Hematopoietic multipotent progenitor cell treated with erythropoietin and hydrocortisone succinate and interleukin-3 and kit ligand, for 4 days (in vitro differentiated cells): ENCODE data around the gene STK36.

Experiments
- DNase-seq: peaks from one replicate; pipeline ENCODE4 v3.0.0-alpha.2; 2015

STK36 gene, protein sequence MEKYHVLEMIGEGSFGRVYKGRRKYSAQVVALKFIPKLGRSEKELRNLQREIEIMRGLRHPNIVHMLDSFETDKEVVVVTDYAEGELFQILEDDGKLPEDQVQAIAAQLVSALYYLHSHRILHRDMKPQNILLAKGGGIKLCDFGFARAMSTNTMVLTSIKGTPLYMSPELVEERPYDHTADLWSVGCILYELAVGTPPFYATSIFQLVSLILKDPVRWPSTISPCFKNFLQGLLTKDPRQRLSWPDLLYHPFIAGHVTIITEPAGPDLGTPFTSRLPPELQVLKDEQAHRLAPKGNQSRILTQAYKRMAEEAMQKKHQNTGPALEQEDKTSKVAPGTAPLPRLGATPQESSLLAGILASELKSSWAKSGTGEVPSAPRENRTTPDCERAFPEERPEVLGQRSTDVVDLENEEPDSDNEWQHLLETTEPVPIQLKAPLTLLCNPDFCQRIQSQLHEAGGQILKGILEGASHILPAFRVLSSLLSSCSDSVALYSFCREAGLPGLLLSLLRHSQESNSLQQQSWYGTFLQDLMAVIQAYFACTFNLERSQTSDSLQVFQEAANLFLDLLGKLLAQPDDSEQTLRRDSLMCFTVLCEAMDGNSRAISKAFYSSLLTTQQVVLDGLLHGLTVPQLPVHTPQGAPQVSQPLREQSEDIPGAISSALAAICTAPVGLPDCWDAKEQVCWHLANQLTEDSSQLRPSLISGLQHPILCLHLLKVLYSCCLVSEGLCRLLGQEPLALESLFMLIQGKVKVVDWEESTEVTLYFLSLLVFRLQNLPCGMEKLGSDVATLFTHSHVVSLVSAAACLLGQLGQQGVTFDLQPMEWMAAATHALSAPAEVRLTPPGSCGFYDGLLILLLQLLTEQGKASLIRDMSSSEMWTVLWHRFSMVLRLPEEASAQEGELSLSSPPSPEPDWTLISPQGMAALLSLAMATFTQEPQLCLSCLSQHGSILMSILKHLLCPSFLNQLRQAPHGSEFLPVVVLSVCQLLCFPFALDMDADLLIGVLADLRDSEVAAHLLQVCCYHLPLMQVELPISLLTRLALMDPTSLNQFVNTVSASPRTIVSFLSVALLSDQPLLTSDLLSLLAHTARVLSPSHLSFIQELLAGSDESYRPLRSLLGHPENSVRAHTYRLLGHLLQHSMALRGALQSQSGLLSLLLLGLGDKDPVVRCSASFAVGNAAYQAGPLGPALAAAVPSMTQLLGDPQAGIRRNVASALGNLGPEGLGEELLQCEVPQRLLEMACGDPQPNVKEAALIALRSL (N-terminal part only)

DNA sequence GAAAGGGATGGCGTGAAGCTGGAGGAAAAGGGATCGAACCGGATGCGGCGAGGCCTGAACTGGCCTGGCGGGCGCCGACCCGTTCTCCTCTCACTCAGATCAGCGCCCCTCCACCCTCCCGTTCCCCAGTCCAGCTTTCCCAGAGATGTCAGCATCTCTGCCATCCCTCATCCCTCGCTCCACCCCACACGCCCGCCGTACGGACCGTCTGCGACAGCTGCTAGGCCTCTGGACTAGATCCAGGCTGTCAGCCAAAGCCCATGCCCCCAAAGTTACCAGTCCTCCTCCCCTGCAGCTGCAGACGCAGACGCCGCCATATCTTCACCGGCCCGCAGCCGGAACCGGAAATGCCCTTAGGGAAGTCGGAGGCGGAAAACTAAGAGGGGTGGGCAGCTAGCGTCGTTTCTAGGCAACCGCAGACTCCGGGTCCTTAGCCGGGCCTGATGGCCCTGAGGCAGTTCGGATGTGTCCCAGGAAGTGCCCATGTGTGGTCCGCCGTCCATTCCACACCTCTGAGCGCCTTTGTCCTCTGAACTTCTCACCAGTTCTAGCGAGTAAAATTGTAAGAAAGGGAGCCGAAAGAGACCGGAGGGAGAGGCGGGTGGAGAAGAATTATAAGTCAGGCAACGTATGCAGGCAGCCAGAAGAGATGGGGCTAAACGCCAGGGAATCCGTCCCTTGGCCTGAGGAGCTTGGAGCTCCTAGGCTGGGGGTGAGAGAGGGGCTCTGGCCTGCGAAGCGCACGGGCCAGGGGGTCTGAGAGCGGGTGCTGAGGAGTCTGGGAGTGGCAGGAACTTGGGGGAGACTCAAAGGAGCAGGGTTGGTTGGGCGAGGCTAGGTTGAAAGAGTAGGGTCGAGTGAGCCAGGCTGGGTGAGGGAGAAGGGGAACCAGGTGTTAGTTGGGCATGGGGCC, at the start of gene STK36, which contains the start of gene RNF25:
Gene STK36 (plus strand): TSS at position 433 of the 913 bp plus-strand sequence. CDS start 744 bp downstream, outside the sequence.
Gene RNF25 (minus strand): TSS at position 349 of the 913 bp plus-strand sequence. CDS start 32 bp downstream, at position 317.
- peak; percentile 96 for DNase-seq

DNA sequence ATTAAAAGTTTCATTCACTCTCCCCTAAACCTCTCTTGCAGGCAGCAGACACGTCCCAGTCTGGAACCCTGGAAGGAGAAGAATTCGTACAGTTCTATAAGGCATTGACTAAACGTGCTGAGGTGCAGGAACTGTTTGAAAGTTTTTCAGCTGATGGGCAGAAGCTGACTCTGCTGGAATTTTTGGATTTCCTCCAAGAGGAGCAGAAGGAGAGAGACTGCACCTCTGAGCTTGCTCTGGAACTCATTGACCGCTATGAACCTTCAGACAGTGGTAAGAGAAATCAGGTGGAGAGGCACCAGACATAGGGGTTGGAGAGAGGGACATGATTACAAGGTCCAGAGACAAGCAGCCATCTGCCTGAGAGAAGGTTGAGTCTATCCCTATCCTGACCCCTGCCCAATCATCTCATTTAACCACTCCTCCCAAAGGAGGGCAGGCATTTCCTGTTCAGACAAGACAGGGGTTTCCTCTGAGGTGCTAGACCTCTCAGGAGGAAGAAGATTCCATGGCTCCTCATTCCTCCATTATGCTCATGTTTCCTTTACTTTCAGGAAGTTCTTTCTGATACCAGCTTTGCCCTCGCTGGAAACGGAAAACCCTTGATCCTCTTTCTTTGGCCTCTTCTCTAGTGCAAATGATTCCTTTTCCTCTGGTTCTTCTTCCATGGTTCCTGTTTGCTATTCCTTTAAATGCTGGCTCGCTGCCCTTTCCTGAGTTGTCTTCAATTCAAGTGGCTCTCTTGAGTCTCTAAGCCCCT, 49.1 kb upstream of the STK36 start:
- no peak for DNase-seq

DNA sequence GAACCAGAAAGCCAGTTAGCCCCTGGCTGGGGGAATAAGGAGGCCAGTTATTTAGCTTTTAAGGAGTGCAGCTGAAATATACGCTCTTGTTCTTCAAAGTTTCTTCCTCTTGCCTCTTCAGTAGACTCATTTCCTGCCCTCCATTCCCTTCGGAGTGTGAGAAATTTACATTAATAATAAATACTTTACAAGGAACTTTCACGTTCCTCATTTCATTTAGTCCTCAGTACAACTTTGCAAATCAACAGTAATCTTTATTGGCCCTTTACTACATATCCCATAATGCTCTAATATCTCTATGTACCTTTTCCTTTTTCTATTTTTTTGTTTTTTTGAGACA, 48.5 kb upstream of the STK36 start:
- no peak for DNase-seq

GRCh38 chr2:218626369-218626768, 45.5 kb upstream of the STK36 start:
- DNase-seq: no peak

GRCh38 chr2:218627939-218628338, 43.9 kb upstream of the STK36 start:
- no peak for DNase-seq

DNA sequence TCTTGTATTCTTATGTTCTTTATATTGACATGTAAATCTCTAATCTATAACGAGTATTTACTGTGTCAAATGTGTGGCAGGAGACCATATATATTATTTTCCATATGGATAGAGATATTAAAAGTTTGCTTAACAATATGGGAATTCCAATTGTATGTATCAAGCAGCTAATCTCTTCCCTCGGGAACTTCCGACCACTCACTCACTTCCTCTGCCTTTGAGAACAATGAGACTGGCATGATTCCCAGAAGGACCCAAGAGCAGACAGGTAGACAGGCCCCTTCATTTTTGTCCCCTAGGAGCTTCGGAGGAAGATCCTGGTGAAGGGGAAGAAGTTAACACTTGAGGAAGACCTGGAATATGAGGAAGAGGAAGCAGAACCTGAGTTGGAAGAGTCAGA, 40.0 kb upstream of the STK36 start:
- no peak for DNase-seq

- no peak for DNase-seq
Observed at GRCh38 chr2:218635719-218636118, 36.2 kb upstream of the STK36 start.

DNA sequence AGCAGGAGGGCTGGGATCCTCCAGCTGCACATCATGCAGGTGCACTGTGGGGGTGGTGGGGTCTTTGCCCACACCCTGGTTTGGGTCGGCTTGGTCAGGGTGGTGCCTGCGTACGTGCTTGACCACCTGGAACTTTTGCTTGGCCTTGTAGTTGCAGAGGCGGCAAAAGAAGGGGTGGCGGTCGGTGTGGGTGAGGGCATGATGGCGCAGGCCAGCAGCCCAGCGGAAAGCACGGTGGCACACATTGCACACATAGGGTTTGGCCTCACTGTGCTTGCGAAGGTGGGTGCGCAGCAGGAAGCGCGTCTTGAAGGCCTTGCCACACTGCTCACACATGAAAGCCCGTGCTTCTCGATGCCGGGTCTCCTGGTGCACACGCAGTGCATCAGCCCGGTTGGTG, 33.5 kb upstream of the STK36 start:
- DNase-seq: no peak

DNA sequence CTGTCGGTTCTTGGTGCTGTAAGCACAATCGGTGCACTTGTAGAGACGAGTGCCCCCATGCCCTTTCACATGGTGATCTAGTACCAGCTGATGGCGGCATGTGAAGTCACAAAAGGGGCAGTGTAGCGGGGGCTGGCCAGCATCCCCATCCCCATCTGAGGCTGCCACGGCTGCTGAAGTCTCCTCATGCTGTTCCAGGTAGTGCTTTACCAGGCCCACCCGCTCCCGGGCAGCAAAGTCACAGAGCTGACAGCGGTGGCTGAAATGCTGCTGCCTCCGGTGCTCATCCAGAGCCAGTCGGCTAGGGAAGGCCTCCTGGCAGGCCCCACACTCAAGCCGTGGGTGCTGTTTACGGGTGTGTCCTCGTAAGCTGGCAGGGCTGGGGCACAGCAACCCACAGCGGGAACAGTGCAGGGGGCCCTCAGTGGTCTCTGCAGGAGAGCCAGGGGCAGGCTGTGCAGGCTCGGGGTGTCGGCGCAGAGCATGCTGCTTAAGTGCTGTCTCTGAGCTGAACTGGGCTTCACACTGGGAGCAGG, 29.7 kb upstream of the STK36 start:
- DNase-seq: no peak

- DNase-seq: no peak
Observed at GRCh38 chr2:218642786-218643185, 29.1 kb upstream of the STK36 start.

GRCh38 chr2:218643751-218644310, 28.1 kb upstream of the STK36 start:
- DNase-seq: no peak

GRCh38 chr2:218644721-218645120, 27.2 kb upstream of the STK36 start:
- no peak for DNase-seq

DNA sequence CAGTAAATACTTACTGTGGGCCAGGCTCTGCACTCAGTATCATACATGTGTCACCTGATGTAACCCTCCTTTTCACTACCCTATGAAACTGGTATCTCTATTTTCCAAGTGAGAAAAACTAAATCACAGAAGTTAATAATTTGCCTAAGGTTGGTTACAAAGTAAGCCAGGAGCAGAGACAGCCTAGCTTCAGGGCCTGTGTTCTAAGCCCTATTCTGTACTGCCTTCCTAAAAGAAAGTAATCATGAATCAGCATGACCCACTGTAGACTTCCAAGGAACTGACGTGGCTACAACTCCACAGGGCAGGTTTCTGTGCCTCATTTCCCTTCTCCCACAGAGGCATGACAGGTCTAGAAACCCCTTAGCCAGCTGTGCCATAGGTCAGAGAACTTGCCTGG, 26.8 kb upstream of the STK36 start:
- no peak for DNase-seq

- DNase-seq: peak; percentile 83
Observed at GRCh38 chr2:218648088-218648786, 23.6 kb upstream of the STK36 start.

- no peak for DNase-seq
Observed at GRCh38 chr2:218648787-218649100, 23.1 kb upstream of the STK36 start.

DNA sequence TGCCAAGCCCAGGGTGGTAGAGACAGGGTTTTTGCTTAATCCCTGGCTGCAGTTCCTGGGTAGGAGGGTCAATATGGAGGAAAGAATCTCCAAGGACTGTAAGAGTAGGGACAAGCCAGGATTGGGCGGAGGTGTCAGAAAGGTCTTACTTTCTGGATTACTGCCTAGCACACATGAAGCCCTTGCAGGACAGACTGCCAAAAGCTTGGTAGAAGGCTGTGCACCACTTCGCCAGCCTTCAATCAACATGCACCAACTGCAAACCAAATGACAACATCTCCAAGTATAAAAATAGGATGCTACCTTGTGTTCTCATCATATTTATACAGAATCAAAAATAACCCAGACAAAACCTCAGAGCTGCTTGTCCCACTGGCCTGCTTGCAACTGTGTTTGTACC, 16.1 kb upstream of the STK36 start:
- no peak for DNase-seq

GRCh38 chr2:218658671-218659257, 13.1 kb upstream of the STK36 start:
- peak; percentile 84 for DNase-seq

DNA sequence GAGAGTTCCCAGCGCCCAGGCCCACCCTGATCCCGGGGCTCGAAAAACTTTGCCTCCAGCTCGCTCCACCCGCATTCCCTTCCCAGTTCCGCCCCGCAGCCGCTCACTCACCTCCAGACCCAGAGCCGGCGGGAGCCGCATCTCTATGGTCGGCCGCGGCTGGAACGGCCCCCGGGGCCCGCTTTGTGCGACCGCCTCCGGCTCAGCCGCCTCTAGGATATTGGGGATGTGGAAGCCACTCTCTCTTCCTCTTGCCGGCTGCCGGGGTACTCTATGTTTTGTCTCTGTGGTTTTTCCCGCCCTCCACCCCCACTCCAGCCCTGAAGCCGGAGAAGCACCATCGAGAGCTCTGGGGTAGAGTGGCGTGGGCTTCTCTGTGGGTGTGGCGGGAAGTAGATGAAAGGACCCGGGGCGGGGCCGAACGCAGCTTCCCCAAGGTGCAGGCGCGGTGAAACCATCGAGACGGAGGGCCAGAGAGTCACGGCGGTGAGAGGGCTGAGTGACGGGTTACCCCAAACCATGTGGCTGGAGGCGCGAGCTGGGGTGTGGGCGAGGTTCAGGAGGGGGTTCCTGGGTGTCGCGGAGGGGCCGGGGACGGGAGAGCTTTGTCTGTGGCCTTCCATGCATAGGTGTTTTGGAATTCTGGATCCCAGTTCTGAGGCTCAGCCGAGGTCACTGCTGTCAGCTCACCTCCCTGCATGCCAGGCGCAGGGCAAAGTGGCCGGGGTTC, 12.5 kb upstream of the STK36 start, which contains the start of the genes BCS1L and ZNF142:
Gene BCS1L (plus strand): TSS at position 426 of the 730 bp plus-strand sequence. CDS start 1,305 bp downstream, outside the sequence.
Gene ZNF142 (minus strand): TSS at position 366 of the 730 bp plus-strand sequence. CDS start 3,194 bp downstream, outside the sequence.
- peak; percentile 99 for DNase-seq

- DNase-seq: no peak
Observed at GRCh38 chr2:218659988-218660358, 11.9 kb upstream of the STK36 start.
